GM08714 (cell line): Measurements from ENCODE around the gene METRNL.
"Not testable (repeated sequence)": the region's sequence is repeated elsewhere in the genome, so short reads cannot be mapped to it uniquely, and the experiment has no call there.

Experiments used
- H3K4me3 ChIP-seq: fragments of 200-500 bp; sonication (Bioruptor generic); 2 replicates; pipeline ENCODE4 v1.5.1; 2014; ENCODE audit warnings: mild to moderate bottlenecking, low read length, inconsistent platforms
- ZNF274 ChIP-seq: IDR thresholded peaks from 2 replicates; pipeline ENCODE4 v1.6.1; 2012; ENCODE audit warnings: mild to moderate bottlenecking, low read depth, low read length

METRNL gene

GRCh38 chr17:83138820-83139219, 59.4 kb downstream of the METRNL start:
- H3K4me3 ChIP-seq, result no peak overlapping the region
- TF ChIP-seq ZNF274, result no peak

- H3K4me3 ChIP-seq, result not testable (repeated sequence)
Observed at GRCh38 chr17:83139541-83140248, 60.3 kb downstream of the METRNL start.

DNA sequence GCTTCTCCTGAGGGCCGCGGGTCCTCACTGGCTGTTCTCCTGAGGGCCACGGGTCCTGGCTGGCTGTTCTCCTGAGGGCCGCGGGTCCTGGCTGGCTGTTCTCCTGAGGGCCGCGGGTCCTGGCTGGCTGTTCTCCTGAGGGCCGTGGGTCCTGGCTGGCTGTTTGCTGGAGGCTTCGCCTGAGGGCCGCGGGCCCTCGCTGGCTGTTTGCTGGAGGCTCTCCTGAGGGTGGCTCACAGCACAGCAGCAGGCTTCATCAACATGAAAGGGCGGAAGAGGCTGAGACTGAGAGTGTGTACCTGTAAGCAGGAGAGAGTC, 60.8 kb downstream of the METRNL start:
- not testable (repeated sequence) for H3K4me3 ChIP-seq

DNA sequence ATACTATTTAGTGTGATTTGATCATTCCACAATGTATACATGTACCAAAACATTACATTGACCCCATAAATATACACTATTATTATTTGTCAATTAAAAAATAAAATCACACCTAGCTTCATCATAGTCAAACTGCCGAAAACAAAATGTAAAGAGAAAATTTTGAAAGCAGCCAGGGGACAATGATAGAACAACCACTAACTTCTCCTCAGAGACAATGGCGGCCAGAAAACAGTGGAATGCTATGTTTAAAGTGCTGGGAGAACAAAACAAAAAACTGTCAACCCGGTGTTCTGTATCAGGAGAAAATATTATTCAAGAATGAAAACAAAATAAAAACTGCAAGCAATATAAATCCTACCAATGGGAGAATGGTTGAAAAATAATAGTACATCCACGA, 63.2 kb downstream of the METRNL start:
- no peak overlapping the region for H3K4me3 ChIP-seq
- TF ChIP-seq ZNF274, result no peak

GRCh38 chr17:83143817-83144231, 64.4 kb downstream of the METRNL start:
- no peak overlapping the region for H3K4me3 ChIP-seq

More at GRCh38 chr17:83143817-83144231, 64.4 kb downstream of the METRNL start:
- no peak for TF ChIP-seq ZNF274
